SU-DHL-6 (cell line): ENCODE measurements around the gene MT1G.
A peak's percentile ranks its signal among the peaks of the same experiment; 100 is the strongest.

ENCODE experiments used
- H2AFZ ChIP-seq: fragments of 200-600 bp; sonication (generic); 2 replicates; pipeline ENCODE4 v1.6.1; 2014; ENCODE audit warnings: low read depth, mild to moderate bottlenecking, moderate library complexity, mixed read lengths, antibody characterized with exemption, low read length; ENCODE audit not compliant: severe bottlenecking
- H3F3A ChIP-seq: fragments of 200-600 bp; shearing (Covaris generic); 2 replicates; pipeline ENCODE4 v1.6.0; 2016; ENCODE audit warnings: antibody characterized with exemption, mild to moderate bottlenecking; ENCODE audit not compliant: insufficient read depth
- H3K27ac ChIP-seq: fragments of 200-600 bp; sonication (generic); 2 replicates; pipeline ENCODE4 v1.5.1; 2016; ENCODE audit warnings: low read depth, mild to moderate bottlenecking, low read length, moderate library complexity, mixed read lengths
- H3K27me3 ChIP-seq: fragments of 200-600 bp; sonication (generic), shearing (Covaris generic); 2 replicates; pipeline ENCODE4 v1.6.0; 2014; ENCODE audit warnings: mild to moderate bottlenecking, low read length
- H3K36me3 ChIP-seq: fragments of 200-600 bp; sonication (generic); 2 replicates; pipeline ENCODE4 v1.6.1; 2014; ENCODE audit warnings: mild to moderate bottlenecking, low read length, mixed read lengths
- H3K4me2 ChIP-seq: fragments of 300-600, 200-600 bp; shearing (Covaris generic), sonication (generic); 2 replicates; pipeline ENCODE4 v1.6.0; 2014; ENCODE audit warnings: low read length, low read depth, mild to moderate bottlenecking; ENCODE audit not compliant: poor library complexity, severe bottlenecking
- H3K4me3 ChIP-seq: fragments of 200-600 bp; sonication (generic); 2 replicates; pipeline ENCODE4 v1.5.1; 2014; ENCODE audit warnings: antibody characterized with exemption, low read length, mild to moderate bottlenecking, mixed read lengths; ENCODE audit not compliant: insufficient read depth, poor library complexity, severe bottlenecking
- H3K79me2 ChIP-seq: fragments of 200-600 bp; sonication (generic); 2 replicates; pipeline ENCODE4 v1.6.1; 2014; ENCODE audit warnings: mild to moderate bottlenecking, low read length, moderate library complexity; ENCODE audit not compliant: insufficient read depth
- H3K9ac ChIP-seq: fragments of 200-600 bp; sonication (generic); 2 replicates; pipeline ENCODE4 v1.7.0; 2014; ENCODE audit warnings: mild to moderate bottlenecking, low read length
- H3K9me2 ChIP-seq: fragments of 200-600 bp; sonication (generic); replicated peaks from 2 replicates; pipeline ENCODE4 v1.6.1; 2014; ENCODE audit warnings: low read length; ENCODE audit not compliant: insufficient read depth
- H3K9me3 ChIP-seq: fragments of 200-600 bp; sonication (generic); 2 replicates; pipeline ENCODE4 v1.6.1; 2014; ENCODE audit warnings: low read length, mixed read lengths; ENCODE audit not compliant: insufficient read depth
- H4K20me1 ChIP-seq: fragments of 200-600 bp; sonication (generic); 2 replicates; pipeline ENCODE4 v1.6.1; 2014; ENCODE audit warnings: low read depth, mild to moderate bottlenecking, antibody characterized with exemption, low read length, moderate library complexity, mixed read lengths
- EZH2phosphoT487 ChIP-seq: fragments of 200-600 bp; sonication (generic), shearing (Covaris generic); conservative IDR thresholded peaks from 2 replicates; pipeline ENCODE4 v1.6.1; 2018; ENCODE audit warnings: mild to moderate bottlenecking, antibody characterized with exemption, low read length, moderate library complexity, mixed read lengths
- TF ChIP-seq, protein P1 (sequence below): fragments of 200-600 bp; sonication (generic); IDR thresholded peaks from one replicate; pipeline ENCODE4 v1.5.1; 2017; ENCODE audit warnings: antibody characterized with exemption, mild to moderate bottlenecking, low read length, moderate library complexity; ENCODE audit not compliant: insufficient read depth, poor library complexity, severe bottlenecking

MT1G gene

DNA sequence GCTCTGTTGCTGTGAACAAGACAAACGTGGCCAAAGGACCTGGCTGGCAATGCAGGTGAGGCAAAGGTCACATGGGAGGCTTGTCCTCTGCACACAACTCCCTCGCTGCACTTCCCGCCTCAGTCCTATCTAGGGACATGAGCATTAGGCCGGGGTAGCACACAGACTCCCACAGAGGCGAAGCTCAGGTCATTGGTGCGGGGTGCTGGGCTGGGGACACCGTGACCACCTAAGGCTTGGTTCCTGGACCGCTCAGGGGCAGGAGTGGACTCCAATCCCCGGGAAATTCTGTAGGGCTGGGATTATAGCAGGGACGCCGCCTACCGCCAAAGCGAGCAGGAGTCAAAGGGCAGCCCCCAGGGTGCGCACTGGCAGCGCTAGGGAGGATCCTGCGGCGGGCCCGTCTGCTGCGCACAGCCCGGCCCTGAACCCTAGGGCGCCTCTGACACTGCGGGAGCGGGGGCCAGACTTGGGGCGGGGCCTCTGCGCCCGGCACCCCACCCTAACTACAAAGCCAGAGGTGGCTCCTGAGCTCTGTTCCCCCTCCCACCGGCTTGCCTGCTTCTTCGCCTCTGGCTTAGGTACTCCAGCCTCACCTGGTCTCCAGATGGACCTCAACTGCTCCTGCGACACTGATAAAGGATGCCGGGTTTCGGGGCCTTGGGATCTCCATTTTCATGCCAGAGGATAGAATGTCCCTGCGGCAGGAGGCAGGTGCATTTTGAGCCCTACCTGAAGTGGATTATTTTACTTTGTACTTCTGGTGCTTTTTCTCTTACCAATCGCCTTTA, 20.0 kb downstream of the MT1G start:
- no peaks in the 10 kb centered on the region for H3K36me3 ChIP-seq
- no peak overlapping the region for H2AFZ ChIP-seq
- H3K9me2 ChIP-seq, result no peaks in the 10 kb centered on the region
- H3K4me3 ChIP-seq, result no peak overlapping the region
- H3K9ac ChIP-seq, result no peak overlapping the region
- H3K9me3 ChIP-seq, result no peaks in the 10 kb centered on the region
- no peak for TF ChIP-seq EZH2phosphoT487
- TF ChIP-seq, protein P1, sequence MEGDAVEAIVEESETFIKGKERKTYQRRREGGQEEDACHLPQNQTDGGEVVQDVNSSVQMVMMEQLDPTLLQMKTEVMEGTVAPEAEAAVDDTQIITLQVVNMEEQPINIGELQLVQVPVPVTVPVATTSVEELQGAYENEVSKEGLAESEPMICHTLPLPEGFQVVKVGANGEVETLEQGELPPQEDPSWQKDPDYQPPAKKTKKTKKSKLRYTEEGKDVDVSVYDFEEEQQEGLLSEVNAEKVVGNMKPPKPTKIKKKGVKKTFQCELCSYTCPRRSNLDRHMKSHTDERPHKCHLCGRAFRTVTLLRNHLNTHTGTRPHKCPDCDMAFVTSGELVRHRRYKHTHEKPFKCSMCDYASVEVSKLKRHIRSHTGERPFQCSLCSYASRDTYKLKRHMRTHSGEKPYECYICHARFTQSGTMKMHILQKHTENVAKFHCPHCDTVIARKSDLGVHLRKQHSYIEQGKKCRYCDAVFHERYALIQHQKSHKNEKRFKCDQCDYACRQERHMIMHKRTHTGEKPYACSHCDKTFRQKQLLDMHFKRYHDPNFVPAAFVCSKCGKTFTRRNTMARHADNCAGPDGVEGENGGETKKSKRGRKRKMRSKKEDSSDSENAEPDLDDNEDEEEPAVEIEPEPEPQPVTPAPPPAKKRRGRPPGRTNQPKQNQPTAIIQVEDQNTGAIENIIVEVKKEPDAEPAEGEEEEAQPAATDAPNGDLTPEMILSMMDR, result no peak
- H3K27ac ChIP-seq, result no peak overlapping the region
- H3F3A ChIP-seq, result no peaks in the 10 kb centered on the region
- no peak overlapping the region for H3K4me2 ChIP-seq
- no peaks in the 10 kb centered on the region for H3K79me2 ChIP-seq
- H3K27me3 ChIP-seq, result no peaks in the 10 kb centered on the region
- no peaks in the 10 kb centered on the region for H4K20me1 ChIP-seq

DNA sequence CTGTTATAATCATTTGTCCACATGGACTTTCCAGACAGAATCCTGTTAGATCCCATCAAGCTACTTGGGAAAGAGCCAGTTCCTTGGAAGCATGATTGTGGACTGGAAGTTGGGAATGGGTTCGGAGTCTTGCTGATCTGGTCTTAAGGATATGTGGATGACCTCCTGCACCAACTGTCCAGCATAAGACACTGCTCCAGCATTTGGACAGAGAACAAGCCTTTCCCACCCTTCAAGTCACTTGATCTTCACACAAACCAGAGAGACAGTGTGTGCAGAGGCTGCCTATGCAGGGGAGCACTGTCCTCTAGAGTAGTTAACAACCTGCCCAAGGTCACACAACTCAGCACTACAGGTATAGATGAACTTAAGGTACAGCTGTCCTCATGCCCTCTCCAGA, 22.0 kb downstream of the MT1G start:
- Histone ChIP-seq H3K4me2 (no peak overlapping the region), H3K9me2 (no peaks in the 10 kb centered on the region), H2AFZ (no peak overlapping the region), H3K79me2 (no peaks in the 10 kb centered on the region), H3K9ac (no peak overlapping the region), H3K4me3 (no peak overlapping the region), H3K9me3 (no peaks in the 10 kb centered on the region), H3K36me3 (no peaks in the 10 kb centered on the region), H3F3A (no peaks in the 10 kb centered on the region), H4K20me1 (no peaks in the 10 kb centered on the region), H3K27ac (no peak overlapping the region), H3K27me3 (no peaks in the 10 kb centered on the region)
- no peak for TF ChIP-seq EZH2phosphoT487

DNA sequence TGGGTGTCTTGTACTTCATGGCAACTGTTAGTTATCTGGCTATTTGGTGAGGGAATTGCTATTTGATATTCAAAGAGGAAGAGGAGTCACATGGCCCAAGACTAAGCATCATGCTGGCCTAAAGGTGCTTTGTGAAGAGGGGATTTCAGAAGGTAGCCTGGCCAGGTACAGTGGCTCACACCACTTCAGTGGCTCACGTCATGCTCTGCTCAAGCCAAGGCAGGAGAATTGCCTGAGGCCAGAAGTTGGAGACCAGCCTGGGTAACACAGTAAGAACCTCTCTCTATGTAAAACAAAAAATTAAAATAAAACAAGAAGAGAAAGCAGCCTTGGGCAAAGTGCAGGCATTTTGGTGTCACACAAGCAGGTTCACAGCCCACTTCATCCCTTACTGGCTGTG, 22.6 kb downstream of the MT1G start:
- Histone ChIP-seq H3K27ac (no peak overlapping the region), H3K27me3 (no peaks in the 10 kb centered on the region)

DNA sequence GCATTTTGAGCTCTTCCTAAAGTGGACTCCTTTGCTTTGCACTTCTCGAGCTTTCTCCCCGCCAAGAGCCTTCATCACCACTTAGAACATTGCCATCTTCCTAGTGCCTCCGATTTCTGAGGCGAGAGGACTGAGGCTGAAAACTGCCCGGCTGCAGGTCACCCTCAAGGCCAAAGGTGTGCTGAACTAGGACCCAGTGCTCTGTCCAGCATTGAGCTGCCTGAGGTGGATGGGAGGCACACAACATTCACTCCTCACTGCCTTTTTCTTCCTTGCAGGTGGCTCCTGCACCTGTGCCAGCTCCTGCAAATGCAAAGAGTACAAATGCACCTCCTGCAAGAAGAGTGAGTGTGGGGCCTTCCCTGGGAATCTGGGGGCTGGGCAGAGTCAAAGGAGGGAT, 24.0 kb downstream of the MT1G start:
- TF ChIP-seq, protein P1, result no peak
- no peak for TF ChIP-seq EZH2phosphoT487
- no peaks in the 10 kb centered on the region for H4K20me1 ChIP-seq
- no peak overlapping the region for H3K4me3 ChIP-seq
- no peaks in the 10 kb centered on the region for H3K9me2 ChIP-seq
- H3F3A ChIP-seq, result no peaks in the 10 kb centered on the region
- no peak overlapping the region for H3K27ac ChIP-seq
- H3K4me2 ChIP-seq, result peak overlapping the region; percentile 12
- no peak overlapping the region for H2AFZ ChIP-seq
- no peaks in the 10 kb centered on the region for H3K9me3 ChIP-seq
- H3K36me3 ChIP-seq, result no peaks in the 10 kb centered on the region
- no peaks in the 10 kb centered on the region for H3K27me3 ChIP-seq
- H3K79me2 ChIP-seq, result no peaks in the 10 kb centered on the region
- H3K9ac ChIP-seq, result no peak overlapping the region

More for the DNA sequence above, 22.6 kb downstream of the MT1G start:
- Histone ChIP-seq H3K4me2 (no peak overlapping the region), H3K9me3 (no peaks in the 10 kb centered on the region), H3K79me2 (no peaks in the 10 kb centered on the region), H3K4me3 (no peak overlapping the region), H3K36me3 (no peaks in the 10 kb centered on the region), H2AFZ (no peak overlapping the region), H4K20me1 (no peaks in the 10 kb centered on the region), H3F3A (no peaks in the 10 kb centered on the region), H3K9ac (no peak overlapping the region), H3K9me2 (no peaks in the 10 kb centered on the region)
- no peak for TF ChIP-seq EZH2phosphoT487
- TF ChIP-seq, protein P1, result no peak
